Upper lobe of right lung (tissue), 1 donor: ENCODE results near the gene ZNF683. TPM values are rescaled to one million over a fixed set of nuclear protein-coding genes. Genes with fewer than 3 reads are reported as not detected.

Experiments used
- ATAC-seq: fragments of 200-7000 bp; cut with Tn5 transposase; one replicate; pipeline ENCODE4 v1.9.1; 2020; ENCODE audit warnings: mild to moderate bottlenecking, moderate library complexity
- DNase-seq: peaks from one replicate; pipeline ENCODE4 v3.0.0-alpha.2; 2020
- H3K27ac ChIP-seq: fragments of 200-600 bp; one replicate; pipeline ENCODE4 v1.8.0; 2022
- H3K27me3 ChIP-seq: fragments of 200-600 bp; one replicate; pipeline ENCODE4 v1.8.0; 2022; ENCODE audit warnings: mild to moderate bottlenecking
- H3K36me3 ChIP-seq: fragments of 200-600 bp; one replicate; pipeline ENCODE4 v1.8.0; 2022
- H3K4me1 ChIP-seq: fragments of 200-600 bp; one replicate; pipeline ENCODE4 v1.8.0; 2022
- H3K4me3 ChIP-seq: fragments of 200-600 bp; one replicate; pipeline ENCODE4 v1.8.0; 2022; ENCODE audit warnings: mild to moderate bottlenecking
- H3K9me3 ChIP-seq: fragments of 200-600 bp; one replicate; pipeline ENCODE4 v1.8.0; 2022
- CTCF ChIP-seq: fragments of 200-600 bp; IDR thresholded peaks from one replicate; pipeline ENCODE4 v1.8.0; 2022; ENCODE audit warnings: antibody characterized with exemption
- intact Hi-C: fragments of 100-400 bp; cut with DNase I; formaldehyde crosslinking; loops from one replicate; pipeline ENCODE4 v1.11.0; 2022
- total RNA-seq: library from RNA; stranded (reverse); fragmentation: NEBNext Ultra II Directional; extraction: Animal tissue kit (Norgen Biotek cat#: 25700); gene quantifications from one replicate; pipeline ENCODE4 v1.2.1, GENCODE V29; 2021
- donor health status: DM: no; HTN: yes; CAD: no; lungs with severe emphysema.

Gene ZNF683
- total RNA-seq, 1 donor from 2014 or later: 1.1 TPM

GRCh38 chr1:26411624-26412074, 39.1 kb upstream of the ZNF683 start:
- ATAC-seq: no peak
- H3K4me1 ChIP-seq: no peaks in the 10 kb centered on the region
- peaks cover 66% of the 10 kb centered on the region for H3K27me3 ChIP-seq
- H3K9me3 ChIP-seq: no peaks in the 10 kb centered on the region
- intact Hi-C loops: no loop called here
- no peak overlapping the region for H3K4me3 ChIP-seq
- no peak overlapping the region for H3K27ac ChIP-seq
- no peak for TF ChIP-seq CTCF
- H3K36me3 ChIP-seq: no peaks in the 10 kb centered on the region
- no peak for DNase-seq

- Histone ChIP-seq H3K27ac (no peak within 1 kb of the TSS), H3K4me1 (no peaks in the 10 kb centered on the region), H3K9me3 (no peaks in the 10 kb centered on the region), H3K36me3 (no peaks in the 10 kb centered on the region), H3K4me3 (no peak within 1 kb of the TSS), H3K27me3 (peaks cover 61% of the 10 kb centered on the region)
- peak; percentile 46 for DNase-seq
- intact Hi-C loops: no loop called here
- no peak for TF ChIP-seq CTCF
- no peak for ATAC-seq
Measured at GRCh38 chr1:26410706-26411623, 38.4 kb upstream of the ZNF683 start, which contains the start of gene LIN28A. Gene LIN28A, plus strand, starts transcription at chr1:26410817. Its CDS starts 75 bp downstream, at chr1:26410892.

- TF ChIP-seq CTCF: no peak
- no peaks in the 10 kb centered on the region for H3K9me3 ChIP-seq
- no peaks in the 10 kb centered on the region for H3K4me1 ChIP-seq
- no peak overlapping the region for H3K4me3 ChIP-seq
- peaks cover 49% of the 10 kb centered on the region for H3K27me3 ChIP-seq
- peak; percentile 51 for DNase-seq
- no peaks in the 10 kb centered on the region for H3K36me3 ChIP-seq
- intact Hi-C loops: no loop called here
- H3K27ac ChIP-seq: no peak overlapping the region
- ATAC-seq: no peak
Measured at GRCh38 chr1:26409191-26409807, 36.7 kb upstream of the ZNF683 start.

DNA sequence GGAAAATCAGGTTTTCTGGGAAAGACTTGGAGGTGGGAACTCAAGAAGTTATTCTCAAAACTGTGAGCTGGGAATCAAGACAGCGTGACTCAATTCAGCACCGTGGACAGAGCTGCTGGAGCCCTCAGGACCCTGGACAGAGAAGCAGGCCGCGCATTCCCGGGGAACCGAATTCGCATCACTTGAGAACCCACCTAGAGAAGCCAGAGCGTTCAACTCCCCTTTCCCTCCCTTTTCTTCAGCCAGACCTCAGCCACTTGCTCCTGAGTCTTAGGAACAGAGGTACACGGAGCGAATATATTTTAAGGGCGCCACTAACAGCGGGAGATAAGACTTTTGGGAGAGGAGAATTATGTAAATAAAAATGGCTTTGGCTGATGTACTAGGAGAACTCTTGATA, 36.1 kb upstream of the ZNF683 start:
- Histone ChIP-seq H3K27ac (no peak overlapping the region), H3K9me3 (no peaks in the 10 kb centered on the region), H3K27me3 (peaks cover 43% of the 10 kb centered on the region), H3K4me3 (no peak overlapping the region), H3K4me1 (no peaks in the 10 kb centered on the region), H3K36me3 (no peaks in the 10 kb centered on the region)
- DNase-seq (peak; percentile 83), ATAC-seq (peak; percentile 91)
- intact Hi-C loops: no loop called here
- TF ChIP-seq CTCF: no peak

GRCh38 chr1:26405281-26405915, 32.8 kb upstream of the ZNF683 start:
- ATAC-seq (no peak), DNase-seq (no peak)
- H3K27me3 ChIP-seq: peaks cover 11% of the 10 kb centered on the region
- H3K36me3 ChIP-seq: no peaks in the 10 kb centered on the region
- no peak overlapping the region for H3K27ac ChIP-seq
- no peak overlapping the region for H3K4me3 ChIP-seq
- intact Hi-C loops: no loop called here
- no peaks in the 10 kb centered on the region for H3K4me1 ChIP-seq
- no peak for TF ChIP-seq CTCF
- no peaks in the 10 kb centered on the region for H3K9me3 ChIP-seq
